ENCODE measurements around the gene MKKS. TPM values are rescaled to one million over a fixed set of nuclear protein-coding genes. Genes with fewer than 3 reads are reported as not detected.

MKKS gene
- total RNA-seq, 1 experiment from 2014 or later = 10.6 TPM

DNA sequence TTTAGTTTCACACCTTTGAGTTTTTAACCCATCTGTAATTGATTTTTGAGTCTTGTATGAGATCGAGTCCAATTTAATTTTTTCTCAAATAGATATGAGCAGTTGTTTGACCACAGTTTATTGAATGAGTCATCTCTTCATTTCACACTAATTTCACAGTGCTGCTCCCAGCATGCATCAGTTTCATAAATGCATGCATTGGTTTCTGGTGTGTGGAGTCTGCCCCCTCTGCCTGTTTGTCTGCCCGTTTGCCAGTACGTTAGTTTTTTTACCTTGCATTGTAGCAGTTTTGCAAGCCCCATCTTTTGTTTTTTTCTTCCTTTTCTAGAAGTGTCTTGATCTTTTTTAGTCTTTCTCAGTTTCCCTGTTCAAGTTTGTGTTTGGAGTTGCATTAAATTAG, 13.0 kb upstream of the MKKS start:
- no peak overlapping the region for H3K9ac ChIP-seq (ENCODE audit: extremely low read depth, insufficient read length, low read length)
- H3K4ac ChIP-seq (ENCODE audit: low read depth, low read length) = no peak overlapping the region
- DNase-seq = no peak
- no peak overlapping the region for H3K4me2 ChIP-seq (ENCODE audit: insufficient read depth, insufficient read length, low read length)
- Mint-ChIP-seq H3K36me3 (ENCODE audit: insufficient read depth in 1 of 3, low read depth in 3 of 3) (no peaks in the 10 kb centered on the region; a peak in 2 of 7 replicates), H3K27ac (peak overlapping the region in 2 of 3 experiments; percentile 3 to 10; a peak in 2 of 7 replicates), H3K27me3 (ENCODE audit: low read depth) (no peaks in the 10 kb centered on the region), H3K4me3 (no peak overlapping the region), H3K4me1 (peaks cover 12 to 20% of the 10 kb centered on the region in 2 experiments), H3K9me3 (no peaks in the 10 kb centered on the region)
- H3K27me3 ChIP-seq (ENCODE audit: insufficient read depth, low read length) = no peaks in the 10 kb centered on the region
- H2BK15ac ChIP-seq (ENCODE audit: low read depth, low read length) = no peak overlapping the region
- H3K18ac ChIP-seq (ENCODE audit: insufficient read length, low read depth, low read length) = no peak overlapping the region
- H2AFZ ChIP-seq (ENCODE audit: low read length) = no peak overlapping the region
- H4K20me1 ChIP-seq (ENCODE audit: control insufficient read depth, insufficient read depth, insufficient read length) = no peaks in the 10 kb centered on the region
- H2AK5ac ChIP-seq (ENCODE audit: insufficient read length, low read length) = no peak overlapping the region
- H3K4me1 ChIP-seq (ENCODE audit: insufficient read depth, low read length) = no peaks in the 10 kb centered on the region
- H3T11ph ChIP-seq (ENCODE audit: low read length) = no peak overlapping the region
- H2BK12ac ChIP-seq (ENCODE audit: insufficient read length, low read depth, low read length) = no peak overlapping the region
- TF ChIP-seq, protein P1, sequence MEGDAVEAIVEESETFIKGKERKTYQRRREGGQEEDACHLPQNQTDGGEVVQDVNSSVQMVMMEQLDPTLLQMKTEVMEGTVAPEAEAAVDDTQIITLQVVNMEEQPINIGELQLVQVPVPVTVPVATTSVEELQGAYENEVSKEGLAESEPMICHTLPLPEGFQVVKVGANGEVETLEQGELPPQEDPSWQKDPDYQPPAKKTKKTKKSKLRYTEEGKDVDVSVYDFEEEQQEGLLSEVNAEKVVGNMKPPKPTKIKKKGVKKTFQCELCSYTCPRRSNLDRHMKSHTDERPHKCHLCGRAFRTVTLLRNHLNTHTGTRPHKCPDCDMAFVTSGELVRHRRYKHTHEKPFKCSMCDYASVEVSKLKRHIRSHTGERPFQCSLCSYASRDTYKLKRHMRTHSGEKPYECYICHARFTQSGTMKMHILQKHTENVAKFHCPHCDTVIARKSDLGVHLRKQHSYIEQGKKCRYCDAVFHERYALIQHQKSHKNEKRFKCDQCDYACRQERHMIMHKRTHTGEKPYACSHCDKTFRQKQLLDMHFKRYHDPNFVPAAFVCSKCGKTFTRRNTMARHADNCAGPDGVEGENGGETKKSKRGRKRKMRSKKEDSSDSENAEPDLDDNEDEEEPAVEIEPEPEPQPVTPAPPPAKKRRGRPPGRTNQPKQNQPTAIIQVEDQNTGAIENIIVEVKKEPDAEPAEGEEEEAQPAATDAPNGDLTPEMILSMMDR (conservative IDR thresholded peaks at IDR 0.05) = no peak
- no peak overlapping the region for H3K56ac ChIP-seq (ENCODE audit: insufficient read length, low read depth, low read length)
- H3K79me1 ChIP-seq (ENCODE audit: insufficient read depth, low read depth, low read length, poor library complexity, severe bottlenecking) = no peaks in the 10 kb centered on the region
- peaks cover 4% of the 10 kb centered on the region; the same call in 1 of the 2 replicates for H3K79me2 ChIP-seq (ENCODE audit: insufficient read depth, low read length)
- H3K9me3 ChIP-seq (ENCODE audit: control insufficient read depth, low read depth, low read length) = no peaks in the 10 kb centered on the region
- H3K23me2 ChIP-seq (ENCODE audit: insufficient read length, low read depth, low read length, poor library complexity, severe bottlenecking) = no peaks in the 10 kb centered on the region
- H2BK5ac ChIP-seq (ENCODE audit: insufficient read length, low read length) = no peak overlapping the region
- no peak overlapping the region for H4K8ac ChIP-seq (replicated peaks; ENCODE audit: insufficient read length, low read depth, low read length)
- no CpG with 5 or more reads among the region's 3 CpGs for WGBS (ENCODE audit: extremely low coverage, insufficient read length, low lambda C conversion rate)
- H4K91ac ChIP-seq (ENCODE audit: insufficient read length, low read depth, low read length) = no peak overlapping the region
- no peak overlapping the region for H2BK120ac ChIP-seq (ENCODE audit: low read depth, low read length, poor library complexity, severe bottlenecking)
- H3K14ac ChIP-seq (ENCODE audit: insufficient read depth, low read length) = no peak overlapping the region
- H3K27ac ChIP-seq (ENCODE audit: insufficient read length, low read depth, low read length) = no peak overlapping the region
- no peak overlapping the region for H4K5ac ChIP-seq (ENCODE audit: insufficient read length, low read depth, low read length)
- H2BK20ac ChIP-seq (ENCODE audit: low read depth, low read length, poor library complexity, severe bottlenecking) = no peak overlapping the region
- no peak overlapping the region for H3K23ac ChIP-seq (ENCODE audit: insufficient read length, low read depth, low read length)
